GM10847 (cell line): ENCODE measurements around the gene RHBDL2.
A peak's percentile ranks its signal among the peaks of the same experiment; 100 is the strongest.

Experiments
- POLR2A ChIP-seq: IDR thresholded peaks from 2 replicates; pipeline ENCODE4 v1.6.1; 2011; ENCODE audit not compliant: insufficient read length; ENCODE audit errors: extremely low read depth

Gene RHBDL2

GRCh38 chr1:38898653-38899230 lies 42.9 kb downstream of the RHBDL2 start:
- TF ChIP-seq POLR2A = no peak

GRCh38 chr1:38896169-38896568 lies 45.5 kb downstream of the RHBDL2 start:
- no peak for TF ChIP-seq POLR2A

GRCh38 chr1:38892976-38893375 lies 48.7 kb downstream of the RHBDL2 start:
- TF ChIP-seq POLR2A = no peak

GRCh38 chr1:38891753-38892152 lies 49.9 kb downstream of the RHBDL2 start:
- TF ChIP-seq POLR2A = no peak

- no peak for TF ChIP-seq POLR2A
Measured at GRCh38 chr1:38889589-38889988, 52.0 kb downstream of the RHBDL2 start.

- no peak for TF ChIP-seq POLR2A
Measured at GRCh38 chr1:38888423-38889333, 53.0 kb downstream of the RHBDL2 start.

GRCh38 chr1:38885092-38885491 lies 56.5 kb downstream of the RHBDL2 start:
- TF ChIP-seq POLR2A = no peak

- TF ChIP-seq POLR2A = no peak
Measured at GRCh38 chr1:38881487-38881886, 60.1 kb downstream of the RHBDL2 start, which contains the start of gene GJA9. TSS of gene GJA9 (minus strand) at chr1:38881587. CDS start at chr1:38876098, 5,489 bp downstream.

GRCh38 chr1:38875811-38876210 lies 65.8 kb downstream of the RHBDL2 start:
- TF ChIP-seq POLR2A = no peak

GRCh38 chr1:38873027-38873969 lies 68.3 kb downstream of the RHBDL2 start, which contains the start of gene MYCBP:
TSS of gene MYCBP (minus strand) at chr1:38873348. CDS start at chr1:38873305, 43 bp downstream.
- peak; percentile 62 for TF ChIP-seq POLR2A

GRCh38 chr1:38872401-38873026 lies 69.1 kb downstream of the RHBDL2 start:
- no peak for TF ChIP-seq POLR2A

GRCh38 chr1:38870996-38871395 lies 70.6 kb downstream of the RHBDL2 start:
- TF ChIP-seq POLR2A = no peak

GRCh38 chr1:38867208-38867607 lies 74.4 kb downstream of the RHBDL2 start:
- TF ChIP-seq POLR2A = no peak

GRCh38 chr1:38865112-38865715 lies 76.4 kb downstream of the RHBDL2 start:
- no peak for TF ChIP-seq POLR2A
